ENCODE measurements around the gene HMGXB4.

Gene HMGXB4

DNA sequence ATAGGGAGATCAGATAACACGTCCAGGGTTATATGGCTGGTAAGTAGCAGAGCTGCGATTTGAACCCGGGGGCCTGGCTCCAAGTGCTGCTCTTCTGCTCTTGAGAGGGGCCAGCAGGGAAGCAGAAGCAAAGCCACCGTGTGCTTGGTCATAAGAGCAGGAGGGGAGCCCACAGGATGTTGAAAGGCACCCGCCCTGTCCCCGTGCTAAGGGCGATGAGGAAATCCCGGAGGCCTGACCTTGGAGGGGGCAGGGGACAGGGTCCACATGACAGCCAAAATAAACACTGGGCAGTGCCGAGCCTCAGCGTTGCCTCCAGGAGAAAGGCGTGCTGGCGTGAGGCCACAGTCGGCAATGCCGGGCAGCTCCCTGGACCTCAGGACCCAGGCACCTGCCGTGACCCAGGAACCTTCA is 71.2 kb downstream of the HMGXB4 start:
- TF ChIP-seq, protein P1, sequence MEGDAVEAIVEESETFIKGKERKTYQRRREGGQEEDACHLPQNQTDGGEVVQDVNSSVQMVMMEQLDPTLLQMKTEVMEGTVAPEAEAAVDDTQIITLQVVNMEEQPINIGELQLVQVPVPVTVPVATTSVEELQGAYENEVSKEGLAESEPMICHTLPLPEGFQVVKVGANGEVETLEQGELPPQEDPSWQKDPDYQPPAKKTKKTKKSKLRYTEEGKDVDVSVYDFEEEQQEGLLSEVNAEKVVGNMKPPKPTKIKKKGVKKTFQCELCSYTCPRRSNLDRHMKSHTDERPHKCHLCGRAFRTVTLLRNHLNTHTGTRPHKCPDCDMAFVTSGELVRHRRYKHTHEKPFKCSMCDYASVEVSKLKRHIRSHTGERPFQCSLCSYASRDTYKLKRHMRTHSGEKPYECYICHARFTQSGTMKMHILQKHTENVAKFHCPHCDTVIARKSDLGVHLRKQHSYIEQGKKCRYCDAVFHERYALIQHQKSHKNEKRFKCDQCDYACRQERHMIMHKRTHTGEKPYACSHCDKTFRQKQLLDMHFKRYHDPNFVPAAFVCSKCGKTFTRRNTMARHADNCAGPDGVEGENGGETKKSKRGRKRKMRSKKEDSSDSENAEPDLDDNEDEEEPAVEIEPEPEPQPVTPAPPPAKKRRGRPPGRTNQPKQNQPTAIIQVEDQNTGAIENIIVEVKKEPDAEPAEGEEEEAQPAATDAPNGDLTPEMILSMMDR (IDR thresholded peaks at IDR 0.05; ENCODE audit: low read depth, low read length): no peak
- DNase-seq (ENCODE audit: extremely low read depth, low read depth): no peak

- TF ChIP-seq, protein P1 (IDR thresholded peaks at IDR 0.05; ENCODE audit: low read depth, low read length): no peak
- DNase-seq (ENCODE audit: extremely low read depth, low read depth): no peak
These were observed 72.0 kb downstream of the HMGXB4 start for GRCh38 chr22:35329114-35329847.

DNA sequence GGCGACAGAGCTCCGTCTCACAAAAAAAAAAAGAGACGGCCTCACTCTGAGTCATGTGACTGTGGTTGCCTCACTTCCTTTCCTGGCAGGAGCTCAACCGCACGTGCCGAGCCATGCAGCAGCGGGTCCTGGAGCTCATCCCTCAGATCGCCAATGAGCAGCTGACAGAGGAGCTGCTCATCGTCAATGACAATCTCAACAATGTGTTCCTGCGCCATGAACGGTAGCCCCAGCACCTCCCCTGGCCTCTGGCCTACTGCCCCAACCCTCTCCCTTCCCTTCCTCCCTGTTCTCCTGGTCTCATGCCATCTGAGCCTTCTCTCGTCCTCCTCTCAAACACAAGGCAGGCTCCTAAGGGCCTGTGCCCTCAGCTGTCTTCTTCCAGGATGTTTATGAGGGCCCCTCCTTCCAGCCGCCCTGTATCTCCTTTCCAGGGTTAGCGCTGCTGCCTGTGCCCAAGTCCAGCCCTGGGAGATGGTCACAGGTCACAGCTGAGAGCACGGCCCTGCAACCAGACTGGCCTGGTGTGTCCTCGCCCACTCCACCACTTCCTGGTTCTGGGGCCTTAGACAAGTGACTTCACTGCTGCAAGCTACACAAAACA is 73.1 kb downstream of the HMGXB4 start:
- TF ChIP-seq, protein P1 (IDR thresholded peaks at IDR 0.05; ENCODE audit: low read depth, low read length): no peak
- no peak for DNase-seq (ENCODE audit: extremely low read depth, low read depth)

- DNase-seq (ENCODE audit: extremely low read depth, low read depth): no peak
- TF ChIP-seq, protein P1 (IDR thresholded peaks at IDR 0.05; ENCODE audit: low read depth, low read length): no peak
These were observed 75.0 kb downstream of the HMGXB4 start for GRCh38 chr22:35332278-35332677.

DNA sequence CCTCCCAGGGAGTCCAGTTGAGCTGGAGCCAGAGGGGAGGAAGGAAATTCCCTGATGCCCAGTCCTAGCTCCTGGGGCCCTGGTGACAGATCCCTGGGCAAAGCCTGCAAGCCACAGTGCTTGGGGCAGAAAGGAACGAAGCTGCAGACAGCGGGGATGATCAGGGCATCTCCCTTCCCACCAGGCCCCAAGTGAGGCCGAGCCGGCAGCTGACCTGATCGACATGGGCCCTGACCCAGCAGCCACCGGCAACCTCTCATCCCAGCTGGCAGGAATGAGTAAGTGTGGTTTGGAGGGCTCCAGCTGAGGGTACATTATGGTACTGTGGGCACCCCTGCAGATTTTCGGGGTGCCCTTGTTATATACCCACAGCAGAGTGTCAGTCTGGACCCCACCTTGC is 75.9 kb downstream of the HMGXB4 start:
- DNase-seq (ENCODE audit: extremely low read depth, low read depth): no peak
- TF ChIP-seq, protein P1 (IDR thresholded peaks at IDR 0.05; ENCODE audit: low read depth, low read length): no peak

DNA sequence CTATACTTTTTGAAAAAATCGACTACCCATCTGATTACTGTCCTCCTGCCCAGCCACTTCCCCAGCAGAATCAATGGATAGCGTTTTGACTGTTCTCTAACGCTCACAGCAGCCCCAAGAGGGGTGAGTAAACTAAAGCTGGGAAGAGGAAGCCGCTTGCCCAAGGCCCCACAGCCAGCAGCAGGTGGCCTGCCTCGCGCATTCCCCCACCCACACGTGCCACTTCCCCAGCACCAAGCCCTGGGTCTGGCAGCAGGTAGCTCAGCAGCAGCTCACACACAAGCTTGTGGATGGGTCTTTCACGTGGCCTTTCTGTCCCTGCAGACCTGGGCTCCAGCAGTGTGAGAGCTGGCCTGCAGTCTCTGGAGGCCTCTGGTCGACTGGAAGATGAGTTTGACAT is 76.7 kb downstream of the HMGXB4 start:
- TF ChIP-seq, protein P1 (IDR thresholded peaks at IDR 0.05; ENCODE audit: low read depth, low read length): no peak
- no peak for DNase-seq (ENCODE audit: extremely low read depth, low read depth)

- TF ChIP-seq, protein P1 (IDR thresholded peaks at IDR 0.05; ENCODE audit: low read depth, low read length): no peak
- no peak for DNase-seq (ENCODE audit: extremely low read depth, low read depth)
These were observed 78.2 kb downstream of the HMGXB4 start for GRCh38 chr22:35335468-35335867.

Data from AG09319 (cell line).